VCaP (cell line): ENCODE measurements around the gene IPPK.

Experiments used
- H3K27ac ChIP-seq: fragments of 450-650 bp; 2 replicates; pipeline ENCODE4 v1.5.1; 2017
- TF ChIP-seq, protein P1 (sequence below): fragments of 450-650 bp; conservative IDR thresholded peaks from 2 replicates; pipeline ENCODE4 v1.5.1; 2017; ENCODE audit warnings: mild to moderate bottlenecking, moderate library complexity

Gene IPPK

GRCh38 chr9:92685022-92685421, 15.1 kb upstream of the IPPK start:
- TF ChIP-seq, protein P1, sequence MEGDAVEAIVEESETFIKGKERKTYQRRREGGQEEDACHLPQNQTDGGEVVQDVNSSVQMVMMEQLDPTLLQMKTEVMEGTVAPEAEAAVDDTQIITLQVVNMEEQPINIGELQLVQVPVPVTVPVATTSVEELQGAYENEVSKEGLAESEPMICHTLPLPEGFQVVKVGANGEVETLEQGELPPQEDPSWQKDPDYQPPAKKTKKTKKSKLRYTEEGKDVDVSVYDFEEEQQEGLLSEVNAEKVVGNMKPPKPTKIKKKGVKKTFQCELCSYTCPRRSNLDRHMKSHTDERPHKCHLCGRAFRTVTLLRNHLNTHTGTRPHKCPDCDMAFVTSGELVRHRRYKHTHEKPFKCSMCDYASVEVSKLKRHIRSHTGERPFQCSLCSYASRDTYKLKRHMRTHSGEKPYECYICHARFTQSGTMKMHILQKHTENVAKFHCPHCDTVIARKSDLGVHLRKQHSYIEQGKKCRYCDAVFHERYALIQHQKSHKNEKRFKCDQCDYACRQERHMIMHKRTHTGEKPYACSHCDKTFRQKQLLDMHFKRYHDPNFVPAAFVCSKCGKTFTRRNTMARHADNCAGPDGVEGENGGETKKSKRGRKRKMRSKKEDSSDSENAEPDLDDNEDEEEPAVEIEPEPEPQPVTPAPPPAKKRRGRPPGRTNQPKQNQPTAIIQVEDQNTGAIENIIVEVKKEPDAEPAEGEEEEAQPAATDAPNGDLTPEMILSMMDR: no peak

DNA sequence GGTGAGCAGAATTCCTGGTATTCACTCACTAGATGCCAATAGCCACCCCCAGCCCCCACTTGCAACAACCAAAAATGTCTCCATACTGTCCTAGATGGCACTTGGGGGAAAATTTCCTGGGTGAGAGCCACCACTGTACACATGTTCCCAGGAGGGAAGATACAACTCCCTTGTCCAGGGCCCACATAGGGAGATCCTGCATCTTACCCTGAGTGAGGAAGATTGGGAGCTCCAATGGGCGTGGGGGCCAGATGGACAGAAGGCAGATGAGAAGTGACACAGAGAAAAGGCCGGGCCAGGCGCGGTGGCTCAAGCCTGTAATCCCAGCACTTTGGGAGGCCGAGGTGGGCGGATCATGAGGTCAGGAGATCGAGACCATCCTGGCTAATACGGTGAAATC, 12.3 kb upstream of the IPPK start:
- TF ChIP-seq, protein P1: no peak
- H3K27ac ChIP-seq: no peak overlapping the region

More at GRCh38 chr9:92685022-92685421, 15.1 kb upstream of the IPPK start:
- no peak overlapping the region for H3K27ac ChIP-seq

GRCh38 chr9:92680166-92681119, 10.5 kb upstream of the IPPK start:
- H3K27ac ChIP-seq: no peak overlapping the region
- TF ChIP-seq, protein P1: no peak

- TF ChIP-seq, protein P1: no peak
- H3K27ac ChIP-seq: no peak overlapping the region
Observed at GRCh38 chr9:92679413-92680165, 9.7 kb upstream of the IPPK start.

- no peak overlapping the region for H3K27ac ChIP-seq
- TF ChIP-seq, protein P1: no peak
Observed at GRCh38 chr9:92671323-92671722, 1.4 kb upstream of the IPPK start.

DNA sequence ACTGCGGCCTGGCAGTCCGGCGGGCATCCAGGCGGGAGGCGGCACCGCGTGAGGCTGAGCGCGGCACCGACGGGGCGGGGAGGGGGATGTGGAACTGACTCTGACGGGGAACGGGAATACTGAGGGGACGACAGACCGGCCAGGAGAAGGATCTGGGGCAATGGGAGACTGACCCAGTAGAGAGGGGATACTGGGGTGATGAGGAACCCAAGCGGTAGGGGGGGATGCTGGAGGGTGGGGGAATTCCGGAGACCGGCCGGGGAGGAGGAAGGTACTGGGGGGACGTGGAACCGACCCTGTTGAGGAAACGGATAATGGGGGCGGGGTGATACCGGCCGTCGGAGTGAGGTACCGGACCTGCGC, 423 bp downstream of the IPPK start:
- TF ChIP-seq, protein P1: no peak
- peak overlapping the region; percentile 80 for H3K27ac ChIP-seq

DNA sequence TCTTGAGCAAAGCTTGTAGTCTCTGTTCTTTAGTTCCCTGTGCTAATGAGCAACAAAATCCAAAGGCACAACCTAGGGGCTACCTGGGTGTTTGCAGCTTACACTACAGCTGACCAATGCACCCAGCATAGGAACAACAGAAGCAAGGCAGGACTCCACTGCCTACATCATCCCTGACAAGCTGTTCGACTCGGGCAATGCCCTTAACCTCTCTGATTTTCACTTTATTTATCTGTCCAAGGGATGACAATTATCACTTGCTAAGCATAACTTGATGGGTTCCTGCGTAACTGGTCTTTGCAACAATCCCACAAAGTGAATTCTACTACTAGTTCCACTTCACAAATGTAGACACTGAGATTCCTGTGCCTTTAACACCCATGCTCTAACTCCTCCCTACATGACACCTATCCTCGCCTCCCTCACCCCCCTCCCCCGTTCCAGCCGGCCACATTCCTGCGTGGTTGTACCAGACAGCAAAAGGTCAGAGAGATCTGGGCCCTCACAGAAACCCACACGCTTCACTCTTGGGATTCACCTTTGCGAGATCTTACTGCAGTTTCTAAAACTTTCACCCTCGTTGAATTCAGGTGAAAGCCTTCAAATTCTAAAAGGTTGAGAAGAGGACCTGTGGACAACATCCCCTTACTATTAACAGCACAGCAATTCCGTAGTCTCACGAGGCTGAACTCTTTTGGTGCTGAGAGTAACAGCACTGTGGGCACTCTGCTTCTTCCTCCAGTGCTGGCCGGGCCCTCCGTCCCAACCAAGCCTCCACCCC, 995 bp downstream of the IPPK start:
- peak overlapping the region; percentile 80 for H3K27ac ChIP-seq
- TF ChIP-seq, protein P1: no peak
